HG02973 (cell line): ENCODE results near the gene AACS.
"Not testable (repeated sequence)": the region's sequence is repeated elsewhere in the genome, so short reads cannot be mapped to it uniquely, and the experiment has no call there.

Experiments
- ATAC-seq: cut with Tn5 transposase; IDR thresholded peaks from one replicate; pipeline ENCODE4 v1.9.1; 2021; ENCODE audit warnings: moderate library complexity; ENCODE audit not compliant: unreplicated experiment

Gene AACS

DNA sequence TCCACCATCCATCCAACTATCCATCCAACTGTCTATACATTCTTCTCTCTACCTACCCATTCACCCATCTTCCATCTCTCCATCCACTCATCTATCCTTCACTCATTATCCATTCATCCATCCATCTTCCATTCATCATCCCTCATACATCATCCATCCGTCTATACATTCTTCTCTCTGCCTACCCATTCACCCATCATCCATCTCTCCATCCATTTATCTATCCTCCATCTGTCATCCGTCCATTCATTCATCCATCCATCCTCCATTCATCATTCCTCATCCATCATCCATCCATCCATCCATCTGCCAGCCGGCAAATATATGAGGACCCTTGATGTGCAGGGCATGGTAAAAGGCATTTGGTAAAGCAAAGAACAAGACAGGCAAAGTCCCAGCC is 25.2 kb downstream of the AACS start:
- no peak for ATAC-seq

DNA sequence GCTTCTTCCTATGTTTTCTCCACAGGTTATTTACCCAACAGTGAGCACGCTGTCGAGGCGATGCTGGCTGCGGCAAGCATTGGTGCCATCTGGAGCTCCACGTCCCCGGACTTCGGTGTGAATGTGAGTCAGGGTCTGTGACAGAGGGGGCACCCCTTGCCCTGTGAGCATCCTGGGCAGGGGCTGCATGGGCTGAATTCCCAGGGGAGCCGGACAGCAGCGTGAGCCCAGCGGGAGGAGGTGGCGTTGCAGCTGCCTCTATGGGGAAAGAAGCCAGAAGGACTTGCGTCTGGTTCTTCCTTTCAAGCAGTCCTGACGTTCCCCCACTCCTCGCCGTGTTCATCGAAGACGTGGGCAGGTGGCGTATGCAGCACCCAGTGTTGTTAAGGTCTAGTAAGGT is 26.2 kb downstream of the AACS start:
- no peak for ATAC-seq

DNA sequence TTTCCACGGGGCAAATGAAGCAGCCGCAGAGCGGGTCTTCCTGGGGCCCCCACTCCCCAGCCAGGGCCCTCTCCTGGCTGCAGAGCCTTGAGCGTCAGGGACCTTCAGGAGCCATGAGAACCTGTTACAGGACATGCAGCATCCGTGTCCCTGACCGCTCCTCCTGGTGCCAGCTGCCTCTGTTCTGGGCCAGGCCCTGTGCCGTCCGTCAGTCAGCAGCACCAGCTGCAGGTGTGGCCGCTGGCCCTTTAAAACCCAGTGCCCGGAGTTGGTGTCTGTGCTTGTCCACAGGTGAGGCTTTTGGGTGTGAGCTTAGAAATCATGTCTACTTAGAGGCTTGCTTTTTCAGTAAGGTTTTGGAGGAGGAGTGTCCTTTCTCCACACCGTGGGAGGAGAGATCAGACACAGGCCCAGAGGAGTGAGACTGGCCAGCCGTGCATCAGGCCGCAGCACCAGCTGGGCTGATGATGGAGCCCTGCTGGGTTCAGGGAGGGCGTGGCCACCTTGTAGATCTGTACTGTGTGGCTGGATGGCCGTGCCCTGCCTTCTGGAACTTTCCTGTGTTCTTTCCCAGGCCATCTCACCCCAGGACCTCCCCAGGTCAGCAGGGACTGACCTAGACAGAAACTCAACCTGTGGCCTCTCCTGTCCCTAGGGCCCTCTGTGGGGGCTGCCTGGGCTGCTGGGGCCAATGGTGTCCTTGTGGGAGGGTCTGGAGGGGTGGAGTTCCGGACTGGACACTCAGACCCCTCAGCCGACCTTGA is 27.1 kb downstream of the AACS start:
- ATAC-seq, result no peak

DNA sequence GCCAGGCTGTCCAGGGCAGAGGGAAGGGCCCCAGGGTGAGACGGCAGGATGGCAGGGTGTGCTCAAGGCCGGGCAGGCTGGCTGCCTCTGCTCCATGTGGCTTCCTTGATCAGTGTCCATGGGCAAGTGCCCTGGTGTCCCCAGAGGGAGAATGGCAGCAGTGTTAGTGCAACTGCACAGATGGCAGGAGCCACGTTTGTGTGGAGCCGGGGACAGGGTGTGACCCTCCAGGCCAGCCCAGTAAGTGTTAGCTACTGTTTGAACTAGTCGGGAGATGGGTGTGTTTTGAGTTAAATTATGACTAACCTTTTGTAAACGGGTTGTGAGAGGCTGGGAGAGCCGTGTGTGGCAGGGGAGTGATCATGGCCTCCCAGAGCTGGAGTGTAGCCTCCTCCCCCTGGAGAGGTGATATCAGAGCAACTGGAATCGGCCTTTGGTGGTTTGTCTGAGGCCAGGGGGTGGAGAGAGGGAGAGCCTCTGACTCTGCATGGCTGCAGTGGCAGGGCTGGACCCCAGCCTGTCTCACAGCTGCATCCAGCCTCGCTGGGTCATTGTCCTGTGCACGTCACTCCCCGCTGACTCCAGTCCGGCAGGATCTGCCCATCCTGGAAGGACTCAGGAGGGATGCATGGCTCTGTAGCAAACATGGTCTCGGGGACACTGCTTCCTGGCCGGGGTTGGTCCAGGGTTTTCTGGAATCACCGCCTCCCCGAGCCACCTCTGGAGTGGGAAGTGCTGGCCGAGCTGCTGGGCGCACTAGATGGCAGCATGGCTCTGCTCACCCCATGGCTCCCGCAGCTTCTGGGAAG is 27.8 kb downstream of the AACS start:
- no peak for ATAC-seq

DNA sequence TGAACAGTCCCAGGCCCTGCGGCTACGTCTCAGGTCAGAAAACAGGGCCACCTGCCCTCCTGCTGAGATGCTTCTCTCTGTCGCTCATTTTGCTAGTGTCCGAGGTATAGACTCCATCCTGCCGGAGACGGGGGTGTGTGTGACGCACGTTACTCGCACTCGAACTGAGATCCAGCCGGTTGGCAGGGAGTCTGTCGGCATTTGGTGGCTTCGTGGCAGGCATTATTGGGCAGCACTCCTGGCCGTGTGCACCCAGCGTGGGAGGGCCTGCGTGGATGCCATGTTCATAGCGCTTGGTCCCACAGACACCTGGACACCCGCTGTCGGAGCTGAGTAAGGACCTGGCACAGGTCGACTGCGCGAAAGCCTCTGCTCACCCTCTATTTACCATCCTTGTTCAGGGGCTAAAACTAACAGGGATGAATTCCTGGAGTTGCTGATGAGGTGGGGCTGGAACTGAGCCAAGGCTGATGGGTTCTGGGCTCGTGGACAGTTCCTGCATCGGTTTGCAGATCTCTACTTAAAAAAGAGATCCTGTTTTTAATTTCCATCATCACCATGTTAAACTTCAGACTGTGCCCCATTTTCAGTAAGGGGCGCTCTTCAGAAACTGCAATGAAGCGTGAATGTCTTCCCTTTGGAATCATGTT is 28.6 kb downstream of the AACS start:
- no peak for ATAC-seq

DNA sequence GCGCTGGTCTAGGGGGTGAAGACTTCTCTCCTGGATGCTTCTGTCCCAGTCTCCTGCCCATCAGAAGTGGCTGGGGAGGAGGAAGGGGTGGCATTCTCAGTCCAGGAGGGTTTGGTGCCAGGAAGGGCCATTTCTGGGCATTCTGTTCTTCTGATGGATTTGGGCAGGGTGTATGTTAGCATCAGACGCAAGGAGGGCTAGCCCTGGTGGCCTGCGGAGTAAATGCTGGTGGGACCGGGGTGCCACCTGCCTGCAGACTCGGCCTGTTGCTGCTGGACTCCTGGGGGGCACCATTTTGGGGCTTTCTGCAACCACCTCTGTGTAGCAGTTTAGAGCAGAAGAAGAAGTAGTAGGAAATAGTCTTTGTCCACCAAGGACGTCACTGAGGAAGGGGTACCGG is 31.7 kb downstream of the AACS start:
- no peak for ATAC-seq

DNA sequence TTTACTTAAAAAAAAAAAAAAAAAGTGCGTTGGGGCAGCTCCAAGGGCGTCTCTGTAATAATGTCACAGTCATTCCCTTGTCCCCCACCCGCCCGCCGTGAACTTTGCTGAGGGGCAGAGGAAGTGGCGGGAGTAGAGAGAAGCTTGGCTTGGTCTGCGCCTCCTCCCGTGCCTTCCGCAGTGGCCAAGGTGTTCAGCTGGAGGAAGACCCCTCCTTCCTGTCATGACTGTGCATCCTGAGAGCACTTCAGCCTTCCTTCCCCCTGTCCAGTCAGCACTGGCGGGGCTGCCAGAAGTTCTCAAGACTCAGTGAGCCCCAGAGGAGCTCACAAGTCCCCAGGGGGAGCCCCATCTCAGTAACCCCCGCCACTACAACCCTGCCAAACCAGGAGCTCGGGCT is 32.2 kb downstream of the AACS start:
- ATAC-seq, result no peak

DNA sequence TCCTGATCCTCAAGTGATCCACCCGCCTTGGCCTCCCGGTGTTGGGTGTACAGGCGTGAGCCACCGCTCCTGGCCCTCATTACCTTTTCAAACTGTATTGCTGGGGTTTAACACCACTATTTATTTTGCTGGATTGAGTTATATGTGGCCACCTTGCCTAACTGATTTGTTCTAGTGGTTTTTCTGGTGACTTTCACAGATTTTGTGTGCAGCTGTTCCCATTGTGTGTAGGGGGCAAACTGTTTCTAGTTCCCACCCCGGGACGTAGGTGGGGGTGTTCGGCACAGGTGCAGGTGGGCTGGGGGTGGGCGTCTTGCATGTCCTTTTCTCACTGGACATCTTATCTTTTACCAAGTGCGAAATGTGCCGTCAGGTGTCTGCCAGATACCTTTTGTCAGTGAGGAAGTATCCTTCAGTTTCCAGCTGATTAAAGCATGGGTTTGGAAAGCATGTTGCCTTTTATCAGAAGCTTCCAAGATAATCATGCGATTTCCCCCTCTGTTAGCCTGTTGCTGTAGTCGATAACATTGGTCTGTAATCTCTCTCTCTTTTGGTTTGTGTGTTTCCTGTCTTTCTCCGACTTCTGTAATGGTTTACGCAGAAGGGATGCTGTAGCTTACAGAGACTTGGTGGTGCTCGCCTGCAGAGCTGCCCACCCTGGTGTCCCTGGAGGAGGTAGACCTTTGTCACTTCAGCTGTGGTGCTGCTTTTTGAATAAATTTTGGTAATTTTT is 33.6 kb downstream of the AACS start:
- no peak for ATAC-seq

DNA sequence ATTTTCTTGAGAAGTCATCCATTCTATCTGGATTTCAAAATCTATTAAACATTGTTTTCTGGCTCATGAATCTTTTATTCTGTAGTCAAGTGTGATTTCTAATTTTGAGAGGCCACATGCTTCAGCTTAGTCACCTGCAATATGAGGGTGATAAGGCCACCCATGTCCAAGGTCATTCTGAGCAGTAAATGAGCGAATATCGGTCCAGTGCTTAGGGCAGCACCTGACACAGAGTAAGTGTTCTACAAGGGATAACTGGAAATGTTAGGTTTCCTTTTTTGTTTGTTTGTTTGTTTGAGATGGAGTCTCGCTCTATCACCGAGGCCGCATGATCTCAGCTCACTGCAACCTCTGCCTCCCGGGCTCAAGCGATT is 34.2 kb downstream of the AACS start:
- ATAC-seq, result no peak

DNA sequence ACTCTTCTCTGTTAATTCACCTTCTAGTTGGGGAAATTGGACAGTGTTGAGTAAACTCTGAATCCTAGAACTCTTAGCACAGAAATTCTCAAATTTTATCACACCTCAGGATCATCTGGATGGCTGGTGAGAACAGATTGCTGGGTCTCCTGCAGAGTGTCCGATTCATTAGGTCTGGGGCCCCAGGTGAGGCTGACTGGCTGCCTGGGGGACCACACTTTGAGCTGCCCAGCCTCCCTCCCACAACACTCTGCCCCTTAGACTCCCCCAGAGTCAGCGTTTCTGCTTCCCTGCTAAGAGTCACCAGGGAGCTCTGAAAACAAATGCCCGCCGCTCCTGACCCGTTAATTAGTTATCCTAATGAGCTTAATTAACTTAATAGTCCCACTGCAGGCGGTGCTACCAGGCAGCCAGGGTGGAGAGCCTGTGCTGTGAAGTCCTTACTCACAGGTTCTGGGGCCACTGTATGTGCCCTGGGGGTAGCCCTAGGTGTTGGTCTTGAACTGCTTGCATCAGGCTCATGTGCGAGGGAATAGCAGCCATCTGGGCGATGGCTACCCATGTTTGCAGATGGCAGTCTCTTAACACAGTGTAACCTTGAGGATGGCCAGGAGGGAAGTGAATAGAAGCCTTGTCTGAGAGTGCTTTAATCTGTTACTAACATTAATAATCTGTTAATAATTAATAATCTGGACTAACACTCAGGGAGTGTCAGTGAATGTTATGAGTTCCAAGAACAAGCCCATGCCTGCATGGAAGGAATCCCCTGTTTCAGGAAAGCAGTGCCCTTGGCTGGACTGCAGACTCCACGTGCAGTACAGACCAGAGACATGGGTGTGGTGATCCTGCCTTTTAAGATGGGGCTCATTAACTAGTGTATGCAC is 35.6 kb downstream of the AACS start:
- no peak for ATAC-seq

DNA sequence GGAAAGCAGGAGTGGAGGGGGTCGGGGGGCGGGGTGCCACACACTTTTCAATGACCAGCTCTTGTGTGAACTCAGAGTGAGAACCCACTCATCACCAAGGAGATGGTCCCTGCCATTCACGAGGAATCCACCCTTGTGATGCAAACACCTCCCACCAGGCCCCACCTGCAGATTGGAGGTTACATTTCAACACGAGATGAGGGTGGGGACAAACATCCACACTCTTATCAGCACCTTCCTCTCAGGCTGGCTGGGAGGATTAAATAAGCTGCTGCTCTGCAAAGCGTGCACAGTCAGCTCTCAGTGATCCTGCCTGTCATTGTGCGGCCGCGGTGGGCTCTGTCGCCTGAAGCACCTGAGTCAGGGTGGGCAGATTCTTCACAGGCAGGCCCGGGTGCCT is 39.7 kb downstream of the AACS start:
- no peak for ATAC-seq

DNA sequence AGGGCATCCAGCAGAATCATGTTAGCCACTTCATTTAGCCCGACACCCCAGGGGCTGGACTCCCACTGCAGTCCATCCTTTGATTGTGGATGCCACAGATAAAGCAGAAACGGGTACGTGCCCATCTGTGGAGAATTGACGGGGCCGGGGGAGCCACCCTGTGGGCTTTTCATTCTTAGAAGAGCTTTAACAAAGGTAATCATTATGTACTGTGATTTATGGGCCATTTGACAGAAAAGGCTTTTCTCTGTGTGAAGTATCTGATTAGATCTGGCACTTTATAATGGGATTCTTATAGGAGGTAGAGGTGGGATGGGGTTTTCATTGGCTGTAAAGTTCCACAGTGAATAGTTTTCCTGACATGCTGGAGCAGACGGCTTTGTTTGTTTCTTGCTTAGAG is 40.4 kb downstream of the AACS start:
- ATAC-seq, result no peak

DNA sequence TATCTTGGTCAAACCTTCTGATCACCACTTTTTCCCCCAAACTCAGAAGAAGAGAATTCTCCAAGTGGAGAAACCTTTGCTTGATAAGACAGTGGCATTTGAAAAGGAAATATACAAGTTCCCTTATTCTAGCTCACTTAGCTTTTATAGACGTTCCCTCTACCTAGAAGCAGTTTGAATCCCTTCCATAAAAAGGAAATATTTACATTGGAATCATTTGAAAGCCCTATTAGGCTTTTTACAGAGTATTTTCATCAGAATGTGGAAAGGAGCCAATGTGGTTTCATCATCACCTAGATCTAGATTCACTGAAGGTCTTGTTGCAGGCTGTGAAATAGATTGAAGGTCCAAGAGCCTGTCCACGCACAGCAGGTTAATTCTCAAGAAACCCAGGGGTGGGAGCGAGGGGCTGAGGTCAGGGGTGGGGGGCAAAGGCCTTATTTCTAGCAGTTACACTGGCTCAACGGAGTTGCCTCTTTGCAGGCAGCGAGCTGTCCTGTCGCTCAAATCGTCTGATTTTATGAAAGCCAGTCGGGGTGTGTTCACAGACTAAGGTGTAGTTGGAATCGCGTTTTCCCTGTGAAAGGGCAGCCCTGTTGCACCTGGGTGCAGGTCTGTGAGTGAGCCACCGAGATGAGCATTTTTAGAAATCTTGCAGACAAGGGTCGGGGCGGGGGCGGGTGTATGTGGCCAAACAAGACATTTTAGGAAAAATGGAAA is 45.6 kb downstream of the AACS start:
- ATAC-seq, result no peak

DNA sequence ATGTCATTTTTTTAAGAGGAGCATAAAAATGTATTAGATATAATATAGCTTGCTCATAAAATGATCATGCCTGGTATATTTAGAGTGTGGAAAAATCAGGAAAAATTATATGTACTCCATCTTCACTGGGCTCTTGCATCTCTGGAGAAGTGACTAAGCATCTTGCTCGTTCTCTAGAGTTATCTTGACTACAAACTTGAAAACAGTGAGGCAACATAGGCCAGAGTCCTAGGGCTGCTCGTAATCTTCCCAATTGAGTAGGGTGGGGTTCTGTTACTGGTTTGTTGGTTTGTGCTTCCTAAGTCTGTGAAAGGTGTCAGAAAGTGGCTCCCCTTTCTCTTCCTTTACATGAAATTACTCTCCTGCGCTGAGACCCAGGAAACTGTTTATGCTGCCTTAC is 46.2 kb downstream of the AACS start:
- no peak for ATAC-seq

DNA sequence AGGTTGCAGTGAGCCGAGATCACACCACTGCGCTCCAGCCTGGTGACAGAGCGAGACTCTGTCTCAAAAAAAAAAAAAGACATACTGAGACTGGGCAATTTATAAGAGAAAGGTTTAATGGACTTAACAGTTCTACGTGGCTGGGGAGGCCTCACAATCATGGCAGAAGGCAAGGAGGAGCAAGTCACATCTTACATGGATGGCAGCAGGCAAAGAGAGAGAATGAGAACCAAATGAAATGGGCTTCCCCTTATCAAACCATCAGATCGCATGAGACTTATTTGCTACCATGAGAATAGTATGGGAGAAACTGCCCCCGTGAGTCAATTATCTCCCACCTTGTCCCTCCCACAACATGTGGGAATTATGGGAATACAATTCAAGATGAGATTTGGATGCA is 47.4 kb downstream of the AACS start:
- ATAC-seq, result not testable (repeated sequence)

DNA sequence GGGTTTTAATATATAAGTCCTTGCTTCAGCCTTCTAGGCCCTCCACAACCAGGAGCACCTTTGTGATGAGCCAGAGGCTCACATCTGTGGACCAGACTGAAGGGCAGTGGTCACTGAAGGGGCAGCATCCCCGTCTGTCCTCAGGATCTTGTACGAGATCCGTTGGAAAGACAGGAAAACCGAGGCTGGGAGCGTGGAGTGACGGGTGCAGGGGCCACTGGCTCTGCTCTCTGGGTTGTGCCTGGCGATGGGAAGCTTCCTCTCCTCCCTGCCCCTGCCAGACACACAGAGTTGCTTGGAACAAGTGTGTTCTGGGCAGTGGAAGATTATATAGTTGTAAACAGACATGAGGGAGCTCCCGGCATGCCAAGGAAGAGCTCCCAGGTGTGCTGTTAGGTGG is 48.0 kb downstream of the AACS start:
- ATAC-seq, result no peak

DNA sequence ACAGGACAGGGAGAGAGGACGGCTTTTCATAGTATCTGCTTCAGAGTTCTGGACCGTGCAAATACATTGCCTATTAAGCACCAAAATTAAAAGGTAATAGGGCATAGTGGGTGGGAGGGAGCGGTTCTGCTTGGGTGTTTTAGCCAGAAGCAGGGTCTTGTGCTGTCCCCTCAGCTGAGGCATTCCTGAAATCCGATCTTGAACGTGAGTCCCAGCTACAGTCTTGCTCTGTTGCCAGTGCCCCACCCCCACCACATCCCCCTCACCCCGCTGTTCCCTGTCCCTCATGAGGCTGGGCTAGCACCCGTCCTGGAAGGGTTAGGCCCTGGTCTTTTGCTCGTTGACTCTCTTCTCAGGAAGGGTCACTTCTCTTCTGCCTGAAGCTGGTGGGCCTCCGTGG is 48.6 kb downstream of the AACS start:
- no peak for ATAC-seq

DNA sequence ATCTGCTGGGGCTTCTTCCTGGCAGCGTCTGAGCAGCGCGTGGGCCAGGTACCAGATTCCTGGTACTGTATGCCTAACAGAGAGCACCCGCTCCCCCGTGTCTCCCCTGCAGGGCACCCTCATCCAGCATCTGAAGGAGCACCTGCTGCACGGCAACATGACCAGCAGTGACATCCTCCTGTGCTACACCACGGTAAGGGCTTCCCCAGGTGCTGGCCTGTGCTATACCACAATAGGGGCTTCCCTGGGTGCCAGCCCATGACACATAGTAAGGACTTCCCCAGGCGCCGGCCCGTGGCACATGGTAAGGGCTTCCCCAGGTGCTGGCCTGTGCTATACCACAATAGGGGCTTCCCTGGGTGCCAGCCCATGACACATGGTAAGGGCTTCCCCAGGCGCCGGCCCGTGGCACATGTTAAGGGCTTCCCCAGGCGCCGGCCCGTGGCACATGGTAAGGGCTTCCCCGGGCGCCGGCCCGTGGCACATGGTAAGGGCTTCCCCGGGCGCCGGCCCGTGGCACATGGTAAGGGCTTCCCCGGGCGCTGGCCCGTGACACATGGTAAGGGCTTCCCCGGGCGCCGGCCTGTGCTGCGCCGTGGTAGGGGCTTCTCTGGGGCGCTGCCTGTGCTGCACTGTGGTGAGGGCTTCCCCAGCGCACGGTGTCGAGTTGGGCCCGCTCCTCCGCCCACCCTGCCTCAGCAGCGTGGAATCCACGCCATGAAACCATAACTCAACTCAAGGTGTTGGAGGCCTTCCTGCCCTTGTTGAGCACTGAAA is 49.3 kb downstream of the AACS start:
- no peak for ATAC-seq

DNA sequence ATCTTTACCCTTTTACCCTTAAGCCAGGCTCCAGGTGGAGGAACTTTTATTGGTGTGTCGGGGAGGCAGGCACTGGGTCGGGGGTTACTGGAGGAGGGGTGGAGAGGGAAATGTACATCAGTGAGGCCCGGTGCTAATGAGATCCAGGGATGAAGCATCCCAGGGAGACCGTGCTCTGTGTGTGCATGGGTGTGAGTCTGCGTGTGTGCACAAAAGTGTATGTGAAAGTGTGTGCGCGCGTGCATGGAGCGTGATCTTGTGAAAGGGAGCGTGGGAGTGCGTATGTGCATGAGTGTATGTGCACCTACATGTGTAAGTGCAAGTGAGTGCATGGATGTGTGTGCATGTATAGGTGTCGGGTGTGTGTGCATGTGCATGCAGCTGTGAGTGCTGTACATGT is 55.3 kb downstream of the AACS start:
- ATAC-seq, result no peak
